ENCODE measurements around the gene CELF2.

GRCh38 chr10:11074536-11075267, 57.0 kb downstream of the CELF2 start:
- no peak for TF ChIP-seq CTCF (conservative IDR thresholded peaks at IDR 0.05; ENCODE audit: low read depth, low read length)
- TF ChIP-seq EZH2 (IDR thresholded peaks at IDR 0.05; ENCODE audit: borderline replicate concordance, low read depth, low read length, poor library complexity, severe bottlenecking), result no peak
